Memory B cell (primary cell): ENCODE results near the gene GBF1.
"Not testable (repeated sequence)": the region's sequence is repeated elsewhere in the genome, so short reads cannot be mapped to it uniquely, and the experiment has no call there.

Experiments
- ATAC-seq: fragments of 150-1000 bp; cut with Tn5 transposase; 2 replicates; pipeline ENCODE4 v1.10.0; 2021; ENCODE audit warnings: low read depth, mild to moderate bottlenecking, moderate library complexity
- DNase-seq, 2 donors: peaks; one replicate each; pipeline ENCODE4 v3.0.0; 2022; ENCODE audit warnings: low spot score in 2 of 2
- H3K27ac Mint-ChIP-seq: one replicate; pipeline ENCODE4 v1.8.0; 2022; ENCODE audit warnings: mild to moderate bottlenecking, moderate library complexity, mixed read lengths
- H3K27me3 Mint-ChIP-seq: one replicate; pipeline ENCODE4 v1.8.0; 2022; ENCODE audit warnings: mixed read lengths
- H3K36me3 Mint-ChIP-seq: one replicate; pipeline ENCODE4 v1.8.0; 2022; ENCODE audit warnings: mild to moderate bottlenecking, mixed read lengths
- H3K4me1 Mint-ChIP-seq: one replicate; pipeline ENCODE4 v1.8.0; 2022; ENCODE audit warnings: mixed read lengths
- H3K4me3 Mint-ChIP-seq: one replicate; pipeline ENCODE4 v1.8.0; 2022; ENCODE audit warnings: mild to moderate bottlenecking, moderate library complexity, mixed read lengths
- H3K9me3 Mint-ChIP-seq: one replicate; pipeline ENCODE4 v1.8.0; 2022; ENCODE audit warnings: mixed read lengths

GBF1 gene

GRCh38 chr10:102289840-102290239 lies 44.5 kb downstream of the GBF1 start:
- ATAC-seq (no peak), DNase-seq (no peak)
- Mint-ChIP-seq H3K4me1 (peaks cover 9% of the 10 kb centered on the region), H3K36me3 (peaks cover 11% of the 10 kb centered on the region), H3K27ac (no peak overlapping the region), H3K4me3 (no peak overlapping the region), H3K27me3 (no peaks in the 10 kb centered on the region), H3K9me3 (no peaks in the 10 kb centered on the region)

GRCh38 chr10:102291221-102291905 lies 46.0 kb downstream of the GBF1 start:
- Mint-ChIP-seq H3K9me3 (no peaks in the 10 kb centered on the region), H3K4me3 (no peak overlapping the region), H3K27ac (no peak overlapping the region), H3K4me1 (peaks cover 4% of the 10 kb centered on the region), H3K36me3 (peaks cover 8% of the 10 kb centered on the region), H3K27me3 (no peaks in the 10 kb centered on the region)
- ATAC-seq (no peak), DNase-seq (no peak)

GRCh38 chr10:102297101-102297500 lies 51.8 kb downstream of the GBF1 start:
- no peak overlapping the region for H3K27ac Mint-ChIP-seq
- no peak for DNase-seq
- H3K9me3 Mint-ChIP-seq, result no peaks in the 10 kb centered on the region
- no peak overlapping the region for H3K4me3 Mint-ChIP-seq
- H3K27me3 Mint-ChIP-seq, result no peaks in the 10 kb centered on the region
- peaks cover 5% of the 10 kb centered on the region for H3K36me3 Mint-ChIP-seq
- no peak for ATAC-seq
- H3K4me1 Mint-ChIP-seq, result peaks cover 8% of the 10 kb centered on the region

GRCh38 chr10:102298899-102299298 lies 53.6 kb downstream of the GBF1 start:
- H3K27me3 Mint-ChIP-seq, result no peaks in the 10 kb centered on the region
- DNase-seq, result no peak
- peaks cover 5% of the 10 kb centered on the region for H3K36me3 Mint-ChIP-seq
- H3K4me3 Mint-ChIP-seq, result no peak overlapping the region
- peaks cover 8% of the 10 kb centered on the region for H3K4me1 Mint-ChIP-seq
- no peak overlapping the region for H3K27ac Mint-ChIP-seq
- no peak for ATAC-seq
- no peaks in the 10 kb centered on the region for H3K9me3 Mint-ChIP-seq

GRCh38 chr10:102299873-102300272 lies 54.5 kb downstream of the GBF1 start:
- Mint-ChIP-seq H3K27ac (no peak overlapping the region), H3K4me3 (no peak overlapping the region), H3K36me3 (peaks cover 5% of the 10 kb centered on the region), H3K27me3 (no peaks in the 10 kb centered on the region), H3K9me3 (no peaks in the 10 kb centered on the region), H3K4me1 (peaks cover 8% of the 10 kb centered on the region)
- ATAC-seq (no peak), DNase-seq (no peak)

- Mint-ChIP-seq H3K36me3 (peaks cover 7% of the 10 kb centered on the region), H3K27ac (no peak overlapping the region), H3K9me3 (no peaks in the 10 kb centered on the region), H3K4me3 (no peak overlapping the region), H3K27me3 (no peaks in the 10 kb centered on the region), H3K4me1 (peaks cover 8% of the 10 kb centered on the region)
- DNase-seq (no peak), ATAC-seq (no peak)
These were observed 55.0 kb downstream of the GBF1 start for GRCh38 chr10:102300278-102300843.

- not testable (repeated sequence) for H3K27ac Mint-ChIP-seq, DNase-seq, H3K9me3 Mint-ChIP-seq, H3K27me3 Mint-ChIP-seq, H3K4me3 Mint-ChIP-seq, H3K36me3 Mint-ChIP-seq, ATAC-seq
- H3K4me1 Mint-ChIP-seq, result peaks cover 11% of the 10 kb centered on the region
These were observed 55.6 kb downstream of the GBF1 start for GRCh38 chr10:102300912-102301311.

GRCh38 chr10:102301332-102301731 lies 56.0 kb downstream of the GBF1 start:
- peaks cover 11% of the 10 kb centered on the region for H3K4me1 Mint-ChIP-seq
- not testable (repeated sequence) for H3K27me3 Mint-ChIP-seq, H3K36me3 Mint-ChIP-seq, ATAC-seq, DNase-seq, H3K4me3 Mint-ChIP-seq, H3K9me3 Mint-ChIP-seq, H3K27ac Mint-ChIP-seq

GRCh38 chr10:102302611-102303010 lies 57.3 kb downstream of the GBF1 start:
- DNase-seq, result no peak
- H3K9me3 Mint-ChIP-seq, result no peaks in the 10 kb centered on the region
- no peak overlapping the region for H3K27ac Mint-ChIP-seq
- peaks cover 11% of the 10 kb centered on the region for H3K4me1 Mint-ChIP-seq
- ATAC-seq, result no peak
- H3K27me3 Mint-ChIP-seq, result no peaks in the 10 kb centered on the region
- peaks cover 11% of the 10 kb centered on the region for H3K36me3 Mint-ChIP-seq
- no peak overlapping the region for H3K4me3 Mint-ChIP-seq

GRCh38 chr10:102306006-102306405 lies 60.7 kb downstream of the GBF1 start:
- no peaks in the 10 kb centered on the region for H3K9me3 Mint-ChIP-seq
- H3K27me3 Mint-ChIP-seq, result no peaks in the 10 kb centered on the region
- H3K4me1 Mint-ChIP-seq, result peaks cover 7% of the 10 kb centered on the region
- no peak overlapping the region for H3K27ac Mint-ChIP-seq
- ATAC-seq (no peak), DNase-seq (no peak)
- H3K4me3 Mint-ChIP-seq, result no peak overlapping the region
- peaks cover 11% of the 10 kb centered on the region for H3K36me3 Mint-ChIP-seq

- Mint-ChIP-seq H3K9me3 (no peaks in the 10 kb centered on the region), H3K36me3 (peaks cover 10% of the 10 kb centered on the region), H3K4me3 (no peak overlapping the region), H3K4me1 (peaks cover 10% of the 10 kb centered on the region), H3K27me3 (no peaks in the 10 kb centered on the region), H3K27ac (no peak overlapping the region)
- ATAC-seq (no peak), DNase-seq (no peak)
These were observed 61.4 kb downstream of the GBF1 start for GRCh38 chr10:102306710-102307109.

GRCh38 chr10:102308318-102308717 lies 63.0 kb downstream of the GBF1 start:
- ATAC-seq, H3K9me3 Mint-ChIP-seq, H3K4me3 Mint-ChIP-seq, H3K27me3 Mint-ChIP-seq, H3K27ac Mint-ChIP-seq, H3K36me3 Mint-ChIP-seq, DNase-seq: not testable (repeated sequence)
- peaks cover 10% of the 10 kb centered on the region for H3K4me1 Mint-ChIP-seq

GRCh38 chr10:102309236-102309635 lies 63.9 kb downstream of the GBF1 start:
- ATAC-seq, result no peak
- DNase-seq, result no peak
- no peak overlapping the region for H3K27ac Mint-ChIP-seq
- no peak overlapping the region for H3K4me3 Mint-ChIP-seq
- H3K9me3 Mint-ChIP-seq, result no peaks in the 10 kb centered on the region
- H3K27me3 Mint-ChIP-seq, result no peaks in the 10 kb centered on the region
- peaks cover 10% of the 10 kb centered on the region for H3K4me1 Mint-ChIP-seq
- peaks cover 10% of the 10 kb centered on the region for H3K36me3 Mint-ChIP-seq

- Mint-ChIP-seq H3K4me1 (peaks cover 14% of the 10 kb centered on the region), H3K9me3 (no peaks in the 10 kb centered on the region), H3K4me3 (no peak overlapping the region), H3K27me3 (no peaks in the 10 kb centered on the region), H3K36me3 (peaks cover 15% of the 10 kb centered on the region), H3K27ac (no peak overlapping the region)
- no peak for ATAC-seq
- no peak for DNase-seq
These were observed 64.6 kb downstream of the GBF1 start for GRCh38 chr10:102309916-102310315.
